HepG2 (cell line): ENCODE data around the gene AMN. TPM values are rescaled to one million over a fixed set of nuclear protein-coding genes. Genes with fewer than 3 reads are reported as not detected.

Source experiments
- ARNT ChIP-seq: fragments of 450-650 bp; IDR thresholded peaks from 2 replicates; pipeline ENCODE4 v1.6.1; 2017
- ATF7-NPFF ChIP-seq: sonication (generic); formaldehyde crosslinking; IDR thresholded peaks from 2 replicates; pipeline ENCODE4 v1.8.1; 2023; ENCODE audit warnings: mild to moderate bottlenecking, low read depth, missing genetic modification reagents, moderate library complexity
- NONO ChIP-seq, 2 experiments: fragments of 450-650 bp in 1 of 2; sonication (generic) in 1 of 2; formaldehyde crosslinking in 1 of 2; IDR thresholded peaks in 1 of 2; conservative IDR thresholded peaks in 1 of 2; 2 replicates each; pipeline versions ENCODE4 v1.6.1 to v1.8.0; 2017 to 2022; ENCODE audit warnings: mild to moderate bottlenecking in 1 of 2, missing genetic modification reagents in 1 of 2, moderate library complexity in 1 of 2
- NPAS2 ChIP-seq: sonication (generic); formaldehyde crosslinking; IDR thresholded peaks from 2 replicates; pipeline ENCODE4 v1.8.0; 2022; ENCODE audit warnings: mild to moderate bottlenecking, missing genetic modification reagents, borderline replicate concordance
- NR2F1 ChIP-seq, 2 experiments: fragments of 450-650 bp in 1 of 2; formaldehyde crosslinking in 1 of 2; IDR thresholded peaks; 2 replicates each; pipeline versions ENCODE4 v1.5.0 to v1.6.1; 2016 to 2020; ENCODE audit warnings: mild to moderate bottlenecking in 1 of 2, missing compliant biosample characterization in 1 of 2, missing genetic modification reagents in 1 of 2, moderate library complexity in 1 of 2
- NR3C1 ChIP-seq: sonication (generic); formaldehyde crosslinking; IDR thresholded peaks from 2 replicates; pipeline ENCODE4 v1.4.0; 2020; ENCODE audit warnings: missing genetic modification reagents
- RFX1 ChIP-seq: fragments of 450-650 bp; IDR thresholded peaks from 2 replicates; pipeline ENCODE4 v1.6.1; 2017
- SIX4 ChIP-seq: sonication (generic); formaldehyde crosslinking; IDR thresholded peaks from 2 replicates; pipeline ENCODE4 v1.4.0; 2020; ENCODE audit warnings: missing genetic modification reagents
- SMAD9 ChIP-seq: sonication (generic); formaldehyde crosslinking; IDR thresholded peaks from 2 replicates; pipeline ENCODE4 v1.5.1; 2020; ENCODE audit warnings: mild to moderate bottlenecking, missing genetic modification reagents
- SNAPC2 ChIP-seq: sonication (generic); formaldehyde crosslinking; IDR thresholded peaks from 2 replicates; pipeline ENCODE4 v1.8.1; 2022; ENCODE audit warnings: mild to moderate bottlenecking, missing genetic modification reagents
- ZBTB33 ChIP-seq: sonication (generic); formaldehyde crosslinking; IDR thresholded peaks from 2 replicates; pipeline ENCODE4 v1.4.0; 2020; ENCODE audit warnings: missing genetic modification reagents
- ZFP36L2 ChIP-seq: sonication (generic); formaldehyde crosslinking; IDR thresholded peaks from 2 replicates; pipeline ENCODE4 v1.4.0; 2020; ENCODE audit warnings: missing genetic modification reagents
- ZNF256 ChIP-seq: sonication (generic); formaldehyde crosslinking; conservative IDR thresholded peaks from 2 replicates; pipeline ENCODE4 v1.4.0; 2020; ENCODE audit warnings: missing genetic modification reagents
- ZNF563 ChIP-seq: sonication (generic); formaldehyde crosslinking; IDR thresholded peaks from 2 replicates; pipeline ENCODE4 v1.8.0; 2022; ENCODE audit warnings: mild to moderate bottlenecking, moderate library complexity, missing genetic modification reagents
- ZNF605 ChIP-seq: sonication (generic); formaldehyde crosslinking; IDR thresholded peaks from 2 replicates; pipeline ENCODE4 v1.8.0; 2022; ENCODE audit warnings: mild to moderate bottlenecking, missing genetic modification reagents
- ZNF691 ChIP-seq: sonication (generic); formaldehyde crosslinking; IDR thresholded peaks from 2 replicates; pipeline ENCODE4 v1.4.0; 2020; ENCODE audit warnings: missing genetic modification reagents, low read depth, mild to moderate bottlenecking, borderline replicate concordance
- ZNF749 ChIP-seq: sonication (generic); formaldehyde crosslinking; IDR thresholded peaks from 2 replicates; pipeline ENCODE4 v1.8.0; 2022; ENCODE audit warnings: mild to moderate bottlenecking, missing genetic modification reagents, moderate library complexity, borderline replicate concordance
- ZNF891 ChIP-seq: sonication (generic); formaldehyde crosslinking; IDR thresholded peaks from 2 replicates; pipeline ENCODE4 v1.5.0; 2020; ENCODE audit warnings: mild to moderate bottlenecking, missing genetic modification reagents
- polyA plus RNA-seq, 8 experiments: library from polyadenylated mRNA; depleted of rRNA in 3 of 8; stranded (reverse) in 7 of 8; unstranded in 1 of 8; fragments of >200 nt; fragmentation: Illumina TruSeq in 4 of 8; extraction: Trizol in 4 of 8; gene quantifications; 2 replicates each; pipeline versions ENCODE4 v1.2.1 to v1.2.3, GENCODE V29; 2011 to 2016; ENCODE audit warnings: low read depth in 4 of 8, missing spikeins in 1 of 8, mixed read lengths in 1 of 8; ENCODE audit not compliant: insufficient read depth in 1 of 8
- total RNA-seq, 5 experiments: library from RNA; depleted of rRNA; stranded (reverse); fragments of >200 nt; fragmentation: Illumina TruSeq; extraction: Trizol; gene quantifications; 2 replicates each; pipeline ENCODE4 v1.2.3, GENCODE V29; 2016; ENCODE audit warnings: low read depth in 1 of 5
- TF ChIP-seq, protein P1 (sequence below): sonication (generic); formaldehyde crosslinking; IDR thresholded peaks from 2 replicates; pipeline ENCODE4 v1.5.1; 2020; ENCODE audit warnings: mild to moderate bottlenecking, moderate library complexity, missing genetic modification reagents
- TF ChIP-seq, protein P2 (sequence below): sonication (generic); formaldehyde crosslinking; IDR thresholded peaks from 2 replicates; pipeline ENCODE4 v1.5.1; 2020; ENCODE audit warnings: mild to moderate bottlenecking, missing genetic modification reagents, borderline replicate concordance

The AMN gene
- total and polyA plus RNA-seq, 2 of the 13 experiments (the other 11 are each of a cell fraction or from before 2014, with no cell fraction given): 9.8 to 33.1 TPM

GRCh38 chr14:102922490-102923200 is at the start of gene AMN (continued):
- TF ChIP-seq ZNF749 (no peak; the same call in 1 of the 2 replicates), NPAS2 (CRISPR knock-in tag) (no peak), NONO (IDR thresholded peaks at IDR 0.05) (no peak), NONO (CRISPR knock-in tag; conservative IDR thresholded peaks at IDR 0.05) (peak; percentile 96), ZFP36L2 (CRISPR knock-in tag) (no peak), RFX1 (no peak), ZNF691 (no peak), ZNF256 (no peak), ZBTB33 (CRISPR knock-in tag) (no peak; the same call in 1 of the 2 replicates), ZNF891 (peak; percentile 74; the same call in 1 of the 2 replicates), NR2F1 (CRISPR knock-in tag; IDR thresholded peaks at IDR 0.05) (peak in 1 of 2 experiments; percentile 30; a peak in 1 of 4 replicates), SIX4 (CRISPR knock-in tag) (no peak), SMAD9 (no peak), ZNF563 (CRISPR knock-in tag) (peak; percentile 54; the same call in 1 of the 2 replicates), ATF7-NPFF (CRISPR knock-in tag) (no peak), SNAPC2 (CRISPR knock-in tag) (no peak), ZNF605 (peak; percentile 58; the same call in 1 of the 2 replicates), NR3C1 (CRISPR knock-in tag) (no peak), ARNT (no peak)
- TF ChIP-seq, protein P1, sequence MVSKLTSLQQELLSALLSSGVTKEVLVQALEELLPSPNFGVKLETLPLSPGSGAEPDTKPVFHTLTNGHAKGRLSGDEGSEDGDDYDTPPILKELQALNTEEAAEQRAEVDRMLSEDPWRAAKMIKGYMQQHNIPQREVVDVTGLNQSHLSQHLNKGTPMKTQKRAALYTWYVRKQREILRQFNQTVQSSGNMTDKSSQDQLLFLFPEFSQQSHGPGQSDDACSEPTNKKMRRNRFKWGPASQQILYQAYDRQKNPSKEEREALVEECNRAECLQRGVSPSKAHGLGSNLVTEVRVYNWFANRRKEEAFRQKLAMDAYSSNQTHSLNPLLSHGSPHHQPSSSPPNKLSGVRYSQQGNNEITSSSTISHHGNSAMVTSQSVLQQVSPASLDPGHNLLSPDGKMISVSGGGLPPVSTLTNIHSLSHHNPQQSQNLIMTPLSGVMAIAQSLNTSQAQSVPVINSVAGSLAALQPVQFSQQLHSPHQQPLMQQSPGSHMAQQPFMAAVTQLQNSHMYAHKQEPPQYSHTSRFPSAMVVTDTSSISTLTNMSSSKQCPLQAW (CRISPR knock-in tag): peak; percentile 98
- TF ChIP-seq, protein P2, sequence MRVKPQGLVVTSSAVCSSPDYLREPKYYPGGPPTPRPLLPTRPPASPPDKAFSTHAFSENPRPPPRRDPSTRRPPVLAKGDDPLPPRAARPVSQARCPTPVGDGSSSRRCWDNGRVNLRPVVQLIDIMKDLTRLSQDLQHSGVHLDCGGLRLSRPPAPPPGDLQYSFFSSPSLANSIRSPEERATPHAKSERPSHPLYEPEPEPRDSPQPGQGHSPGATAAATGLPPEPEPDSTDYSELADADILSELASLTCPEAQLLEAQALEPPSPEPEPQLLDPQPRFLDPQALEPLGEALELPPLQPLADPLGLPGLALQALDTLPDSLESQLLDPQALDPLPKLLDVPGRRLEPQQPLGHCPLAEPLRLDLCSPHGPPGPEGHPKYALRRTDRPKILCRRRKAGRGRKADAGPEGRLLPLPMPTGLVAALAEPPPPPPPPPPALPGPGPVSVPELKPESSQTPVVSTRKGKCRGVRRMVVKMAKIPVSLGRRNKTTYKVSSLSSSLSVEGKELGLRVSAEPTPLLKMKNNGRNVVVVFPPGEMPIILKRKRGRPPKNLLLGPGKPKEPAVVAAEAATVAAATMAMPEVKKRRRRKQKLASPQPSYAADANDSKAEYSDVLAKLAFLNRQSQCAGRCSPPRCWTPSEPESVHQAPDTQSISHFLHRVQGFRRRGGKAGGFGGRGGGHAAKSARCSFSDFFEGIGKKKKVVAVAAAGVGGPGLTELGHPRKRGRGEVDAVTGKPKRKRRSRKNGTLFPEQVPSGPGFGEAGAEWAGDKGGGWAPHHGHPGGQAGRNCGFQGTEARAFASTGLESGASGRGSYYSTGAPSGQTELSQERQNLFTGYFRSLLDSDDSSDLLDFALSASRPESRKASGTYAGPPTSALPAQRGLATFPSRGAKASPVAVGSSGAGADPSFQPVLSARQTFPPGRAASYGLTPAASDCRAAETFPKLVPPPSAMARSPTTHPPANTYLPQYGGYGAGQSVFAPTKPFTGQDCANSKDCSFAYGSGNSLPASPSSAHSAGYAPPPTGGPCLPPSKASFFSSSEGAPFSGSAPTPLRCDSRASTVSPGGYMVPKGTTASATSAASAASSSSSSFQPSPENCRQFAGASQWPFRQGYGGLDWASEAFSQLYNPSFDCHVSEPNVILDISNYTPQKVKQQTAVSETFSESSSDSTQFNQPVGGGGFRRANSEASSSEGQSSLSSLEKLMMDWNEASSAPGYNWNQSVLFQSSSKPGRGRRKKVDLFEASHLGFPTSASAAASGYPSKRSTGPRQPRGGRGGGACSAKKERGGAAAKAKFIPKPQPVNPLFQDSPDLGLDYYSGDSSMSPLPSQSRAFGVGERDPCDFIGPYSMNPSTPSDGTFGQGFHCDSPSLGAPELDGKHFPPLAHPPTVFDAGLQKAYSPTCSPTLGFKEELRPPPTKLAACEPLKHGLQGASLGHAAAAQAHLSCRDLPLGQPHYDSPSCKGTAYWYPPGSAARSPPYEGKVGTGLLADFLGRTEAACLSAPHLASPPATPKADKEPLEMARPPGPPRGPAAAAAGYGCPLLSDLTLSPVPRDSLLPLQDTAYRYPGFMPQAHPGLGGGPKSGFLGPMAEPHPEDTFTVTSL (CRISPR knock-in tag): peak; percentile 64; the same call in 1 of the 2 replicates
